Calu3 (cell line): Measurements from ENCODE around the gene ACER2. TPM values are rescaled to one million over a fixed set of nuclear protein-coding genes. Genes with fewer than 3 reads are reported as not detected.

Source experiments
- BruUV-seq: library from RNA; stranded (reverse); fragments of 400-500 nt; replicated peaks from 2 replicates; lab custom pipeline; 2021; lab: Mats Ljungman, UMichigan
- CTCF ChIA-PET: fragments of 300-600 bp; sonication (Branson Sonifier 250); formaldehyde crosslinking; loops from one replicate; lab custom pipeline; 2022; ENCODE audit warnings: antibody characterized with exemption; lab: Charles Lee
- DNase-seq: peaks from one replicate; pipeline ENCODE4 v3.0.0; 2022
- H3K27ac Mint-ChIP-seq: one replicate; pipeline ENCODE4 v1.8.0; 2022; ENCODE audit warnings: mixed read lengths; ENCODE audit not compliant: unreplicated experiment
- H3K27me3 Mint-ChIP-seq: one replicate; pipeline ENCODE4 v1.8.0; 2022; ENCODE audit warnings: mixed read lengths; ENCODE audit not compliant: unreplicated experiment
- H3K36me3 Mint-ChIP-seq: one replicate; pipeline ENCODE4 v1.8.0; 2022; ENCODE audit warnings: mild to moderate bottlenecking, moderate library complexity, mixed read lengths; ENCODE audit not compliant: insufficient read depth, unreplicated experiment
- H3K4me1 Mint-ChIP-seq: one replicate; pipeline ENCODE4 v1.8.0; 2022; ENCODE audit warnings: mild to moderate bottlenecking, low read depth, mixed read lengths; ENCODE audit not compliant: unreplicated experiment
- H3K4me3 Mint-ChIP-seq: one replicate; pipeline ENCODE4 v1.8.0; 2022; ENCODE audit warnings: mild to moderate bottlenecking, low read depth, moderate library complexity, mixed read lengths; ENCODE audit not compliant: unreplicated experiment
- H3K9me3 Mint-ChIP-seq: one replicate; pipeline ENCODE4 v1.8.0; 2022; ENCODE audit warnings: low read depth, mixed read lengths; ENCODE audit not compliant: unreplicated experiment
- CTCF ChIP-seq: fragments of 200-600 bp; IDR thresholded peaks from one replicate; pipeline ENCODE4 v1.8.0; 2022; ENCODE audit warnings: antibody characterized with exemption; ENCODE audit not compliant: unreplicated experiment
- intact Hi-C: fragments of 100-400 bp; cut with micrococcal nuclease; formaldehyde crosslinking; loops from one replicate; pipeline ENCODE4 v1.10.0; 2022; ENCODE audit not compliant: unreplicated experiment
- total RNA-seq: library from RNA; stranded (reverse); gene quantifications from 2 replicates; pipeline ENCODE4 v1.2.3, GENCODE V29; 2022

ACER2 gene
- total RNA-seq, 1 experiment from 2014 or later, result 7.6 TPM

- Mint-ChIP-seq H3K9me3 (no peaks in the 10 kb centered on the region), H3K36me3 (peaks cover 8% of the 10 kb centered on the region), H3K27ac (no peak overlapping the region), H3K27me3 (peaks cover 4% of the 10 kb centered on the region), H3K4me1 (peaks cover 10% of the 10 kb centered on the region), H3K4me3 (peak overlapping the region; percentile 71)
- DNase-seq, result peak; percentile 78
- CTCF ChIA-PET, result interaction anchor here (0.6 to 1.3 kb wide), 7 partner anchors 15 to 482 kb away, joined by 3 to 5 read pairs (median 3); partner anchors contain the start of gene RRAGA
- TF ChIP-seq CTCF, result peak; percentile 83
- BruUV-seq, result no TSS peak
- intact Hi-C loops, result no loop called here
Measured at GRCh38 chr9:19464764-19465585, 56.2 kb downstream of the ACER2 start.

GRCh38 chr9:19465586-19466279, 56.9 kb downstream of the ACER2 start:
- CTCF ChIA-PET, result interaction anchor here (0.6 to 1.3 kb wide), 5 partner anchors 14 to 1186 kb away, joined by 3 to 5 read pairs (median 3); partner anchors contain the start of gene RRAGA
- Mint-ChIP-seq H3K9me3 (no peaks in the 10 kb centered on the region), H3K4me3 (no peak overlapping the region), H3K27me3 (peaks cover 12% of the 10 kb centered on the region), H3K4me1 (peaks cover 10% of the 10 kb centered on the region), H3K27ac (no peak overlapping the region), H3K36me3 (peaks cover 8% of the 10 kb centered on the region)
- BruUV-seq, result no TSS peak
- no peak for DNase-seq
- intact Hi-C loops, result no loop called here
- TF ChIP-seq CTCF, result no peak

GRCh38 chr9:19466280-19466639, 57.5 kb downstream of the ACER2 start:
- Mint-ChIP-seq H3K4me3 (no peak overlapping the region), H3K4me1 (peaks cover 10% of the 10 kb centered on the region), H3K36me3 (peaks cover 8% of the 10 kb centered on the region), H3K27ac (no peak overlapping the region), H3K9me3 (no peaks in the 10 kb centered on the region), H3K27me3 (peaks cover 12% of the 10 kb centered on the region)
- intact Hi-C loops, result no loop called here
- BruUV-seq, result no TSS peak
- TF ChIP-seq CTCF, result no peak
- DNase-seq, result no peak
- CTCF ChIA-PET, result interaction anchor here (0.6 kb wide), 1 partner anchor 1186 kb away, joined by 3 read pairs; no protein-coding TSS in a partner anchor

GRCh38 chr9:19469271-19469670, 60.5 kb downstream of the ACER2 start:
- peaks cover 17% of the 10 kb centered on the region for H3K27me3 Mint-ChIP-seq
- BruUV-seq, result no TSS peak
- no peak overlapping the region for H3K27ac Mint-ChIP-seq
- CTCF ChIA-PET, result no interaction called here
- TF ChIP-seq CTCF, result no peak
- no peak overlapping the region for H3K4me3 Mint-ChIP-seq
- peaks cover 6% of the 10 kb centered on the region for H3K4me1 Mint-ChIP-seq
- H3K9me3 Mint-ChIP-seq, result no peaks in the 10 kb centered on the region
- DNase-seq, result no peak
- intact Hi-C loops, result no loop called here
- H3K36me3 Mint-ChIP-seq, result peaks cover 7% of the 10 kb centered on the region
